Omental fat pad (tissue), 4 donors: Measurements from ENCODE around the gene KIRREL1. TPM values are rescaled to one million over a fixed set of nuclear protein-coding genes. Genes with fewer than 3 reads are reported as not detected.

ENCODE experiments used
- ATAC-seq: fragments of 150-250 bp; one replicate; pipeline ENCODE4 v1.9.1; 2016; ENCODE audit warnings: mild to moderate bottlenecking, moderate library complexity; ENCODE audit not compliant: low FRiP score
- DNase-seq: peaks from one replicate; pipeline ENCODE4 v3.0.0-alpha.2; 2019; ENCODE audit warnings: low spot score
- total RNA-seq, 4 donors: library from RNA; depleted of rRNA; stranded (reverse); fragments of >200 nt; gene quantifications; one replicate each; pipeline ENCODE4 v1.1.0, GENCODE V29; 2016
- TF ChIP-seq, protein P1 (sequence below), 3 donors: fragments of 450-650 bp; IDR thresholded peaks; one replicate each; pipeline ENCODE4 v1.5.1; 2016 to 2017; ENCODE audit warnings: antibody characterized with exemption in 3 of 3, mild to moderate bottlenecking in 3 of 3, moderate library complexity in 2 of 3

The KIRREL1 gene
- total RNA-seq, 4 donors from 2014 or later = 47.2 to 81.6 (median 61.6) TPM

DNA sequence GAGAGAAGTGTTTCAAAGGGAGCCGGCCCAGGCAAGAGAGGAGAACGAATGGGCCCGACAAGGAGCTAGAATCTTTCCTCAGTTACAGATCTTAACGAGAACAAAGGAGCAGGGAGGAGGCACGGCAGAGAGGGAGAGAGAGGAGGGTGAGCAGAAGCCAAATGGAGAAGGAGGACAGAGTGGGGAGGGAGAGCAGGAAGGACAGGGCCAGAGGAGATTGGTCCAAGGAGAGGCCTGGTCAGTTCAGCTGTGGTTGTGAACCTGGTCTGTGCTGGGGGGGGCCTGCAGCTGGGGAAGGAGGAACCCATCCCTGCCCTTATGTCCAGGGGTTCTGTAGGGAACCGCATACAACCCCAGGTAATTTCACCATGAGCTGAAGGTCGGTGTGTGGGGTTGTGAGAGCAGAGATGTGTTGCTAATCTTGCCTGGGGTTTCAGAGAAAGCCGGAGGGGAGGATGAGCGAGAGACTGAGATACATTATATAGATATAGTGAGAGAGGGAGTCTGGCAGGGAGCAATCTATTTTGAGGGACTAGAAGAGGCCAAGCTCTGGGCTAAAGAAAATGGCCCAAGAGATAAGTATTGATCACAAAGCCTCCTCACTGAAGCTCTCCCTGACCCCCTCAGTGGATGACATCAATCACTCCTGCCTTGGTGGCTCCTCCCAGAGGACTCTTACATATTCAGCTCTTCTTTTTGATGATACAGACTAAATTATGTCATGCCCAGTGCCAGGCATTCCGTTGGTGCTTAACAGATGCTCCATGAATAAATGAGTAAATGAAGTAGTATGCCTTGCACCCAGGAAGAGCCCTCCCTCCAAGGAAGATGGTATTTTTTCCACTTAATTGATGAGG lies 123.1 kb downstream of the KIRREL1 start:
- TF ChIP-seq, protein P1, sequence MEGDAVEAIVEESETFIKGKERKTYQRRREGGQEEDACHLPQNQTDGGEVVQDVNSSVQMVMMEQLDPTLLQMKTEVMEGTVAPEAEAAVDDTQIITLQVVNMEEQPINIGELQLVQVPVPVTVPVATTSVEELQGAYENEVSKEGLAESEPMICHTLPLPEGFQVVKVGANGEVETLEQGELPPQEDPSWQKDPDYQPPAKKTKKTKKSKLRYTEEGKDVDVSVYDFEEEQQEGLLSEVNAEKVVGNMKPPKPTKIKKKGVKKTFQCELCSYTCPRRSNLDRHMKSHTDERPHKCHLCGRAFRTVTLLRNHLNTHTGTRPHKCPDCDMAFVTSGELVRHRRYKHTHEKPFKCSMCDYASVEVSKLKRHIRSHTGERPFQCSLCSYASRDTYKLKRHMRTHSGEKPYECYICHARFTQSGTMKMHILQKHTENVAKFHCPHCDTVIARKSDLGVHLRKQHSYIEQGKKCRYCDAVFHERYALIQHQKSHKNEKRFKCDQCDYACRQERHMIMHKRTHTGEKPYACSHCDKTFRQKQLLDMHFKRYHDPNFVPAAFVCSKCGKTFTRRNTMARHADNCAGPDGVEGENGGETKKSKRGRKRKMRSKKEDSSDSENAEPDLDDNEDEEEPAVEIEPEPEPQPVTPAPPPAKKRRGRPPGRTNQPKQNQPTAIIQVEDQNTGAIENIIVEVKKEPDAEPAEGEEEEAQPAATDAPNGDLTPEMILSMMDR (IDR thresholded peaks at IDR 0.05) = no peak
- no peak for DNase-seq
- ATAC-seq = no peak

DNA sequence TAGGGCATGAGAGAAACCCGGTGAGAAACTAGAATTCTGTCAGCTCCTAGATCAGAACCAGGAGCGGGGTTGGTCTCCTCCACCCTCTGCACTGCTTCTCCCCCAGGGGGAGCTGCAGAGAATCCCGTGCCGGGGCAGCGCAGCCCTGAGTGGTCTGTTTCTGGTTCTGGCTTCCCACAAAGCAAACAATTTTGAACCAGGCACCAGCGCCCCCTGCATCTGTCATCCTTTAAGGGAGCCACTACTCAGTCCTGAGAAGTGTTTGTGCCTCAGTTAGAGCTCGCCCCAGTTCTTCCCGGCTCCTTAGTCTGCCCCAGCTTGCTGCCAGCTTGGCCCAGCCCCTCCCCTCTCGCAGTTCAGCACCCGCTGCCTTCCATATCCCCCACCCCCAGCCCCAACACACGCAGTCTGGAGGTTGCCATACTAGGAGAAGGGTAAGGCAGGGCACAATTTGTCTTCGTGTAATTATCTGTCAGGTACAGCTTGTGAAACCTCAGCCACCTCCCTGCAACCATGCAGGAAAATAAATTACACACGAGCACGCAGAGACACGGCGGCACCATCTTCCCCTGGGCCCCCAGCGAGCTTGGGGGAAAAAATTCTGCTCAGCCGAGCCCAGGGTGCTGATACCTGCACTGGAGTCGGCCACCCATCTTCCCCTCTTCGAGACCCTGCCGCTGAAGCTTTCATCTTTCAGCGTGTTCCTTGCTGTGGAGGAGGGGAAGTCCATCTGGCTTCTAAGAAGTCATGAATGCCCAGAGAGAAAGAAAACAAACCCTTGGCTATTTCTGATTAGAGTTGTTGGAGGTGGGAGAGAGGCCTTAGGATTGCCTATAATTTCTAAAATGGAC lies 124.6 kb downstream of the KIRREL1 start:
- ATAC-seq (peak; percentile 83), DNase-seq (no peak)
- TF ChIP-seq, protein P1 (IDR thresholded peaks at IDR 0.05) = no peak

DNA sequence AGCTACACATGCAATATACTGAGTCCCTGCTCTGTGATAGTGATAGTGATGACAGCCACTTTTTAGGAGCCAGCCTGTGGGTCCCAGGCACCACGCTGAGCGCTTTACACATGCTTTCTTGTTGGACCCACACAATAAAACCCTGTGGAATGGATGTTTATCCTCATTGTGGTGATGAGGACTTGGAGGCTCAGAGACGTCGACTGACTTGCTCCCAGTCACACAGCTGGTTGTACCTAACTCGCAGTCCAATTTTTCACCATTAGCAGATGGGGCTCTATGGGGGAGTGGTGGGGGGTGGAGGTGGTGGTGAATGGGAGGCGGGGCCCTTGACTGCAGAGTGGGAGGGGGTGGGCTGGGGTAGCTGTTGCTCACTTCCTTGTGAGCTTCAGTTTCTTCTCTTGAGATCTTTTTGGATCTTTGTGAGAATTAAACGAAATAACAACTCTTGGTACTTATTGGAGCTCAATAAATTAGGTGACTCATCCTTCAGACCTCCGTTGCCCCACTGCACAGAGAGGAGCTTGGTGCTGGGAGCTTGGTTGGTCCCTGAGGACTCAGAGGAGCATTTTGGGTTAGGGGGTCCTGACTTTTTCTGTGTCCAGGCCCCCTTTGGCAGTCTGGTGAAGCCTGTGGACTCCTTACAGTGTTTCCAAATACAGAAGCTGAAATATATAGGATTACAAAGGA lies 125.4 kb downstream of the KIRREL1 start:
- DNase-seq = no peak
- TF ChIP-seq, protein P1 (IDR thresholded peaks at IDR 0.05) = no peak

DNA sequence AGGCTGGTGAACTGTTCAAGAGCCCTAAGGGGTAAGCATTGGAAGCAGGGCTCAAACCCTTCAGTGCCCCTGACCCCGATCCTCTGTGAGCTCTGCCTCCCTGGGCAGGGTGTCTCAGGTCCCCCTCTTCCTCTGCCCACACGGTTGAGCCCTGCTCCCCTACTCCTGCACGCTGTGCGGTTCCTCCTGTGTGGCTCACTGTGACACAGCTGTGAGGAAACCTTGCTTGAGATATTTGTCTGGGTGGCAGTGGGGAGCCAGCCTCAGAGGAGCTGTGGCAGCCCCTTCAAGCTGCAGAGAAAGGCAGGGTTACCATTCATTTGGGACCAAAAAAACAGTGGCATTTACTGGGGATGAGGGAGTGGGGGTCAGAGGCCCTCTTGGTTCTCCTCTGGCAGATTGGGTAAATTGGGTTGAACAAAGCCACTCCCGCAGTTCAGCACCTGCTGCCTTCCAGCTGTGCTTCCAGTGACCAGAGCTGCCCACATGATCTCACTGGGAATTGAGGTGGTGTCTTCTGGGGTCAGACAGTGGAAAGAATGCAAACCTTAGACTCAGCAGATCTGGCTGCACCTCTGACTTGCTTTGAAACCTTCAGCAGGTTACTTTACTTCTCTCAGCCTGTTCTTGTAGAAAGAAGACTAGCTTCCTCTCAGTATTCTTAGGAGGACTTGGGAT lies 126.7 kb downstream of the KIRREL1 start:
- DNase-seq (no peak), ATAC-seq (no peak)
- TF ChIP-seq, protein P1 (IDR thresholded peaks at IDR 0.05) = no peak

More for the DNA sequence above, 125.4 kb downstream of the KIRREL1 start:
- ATAC-seq = no peak

DNA sequence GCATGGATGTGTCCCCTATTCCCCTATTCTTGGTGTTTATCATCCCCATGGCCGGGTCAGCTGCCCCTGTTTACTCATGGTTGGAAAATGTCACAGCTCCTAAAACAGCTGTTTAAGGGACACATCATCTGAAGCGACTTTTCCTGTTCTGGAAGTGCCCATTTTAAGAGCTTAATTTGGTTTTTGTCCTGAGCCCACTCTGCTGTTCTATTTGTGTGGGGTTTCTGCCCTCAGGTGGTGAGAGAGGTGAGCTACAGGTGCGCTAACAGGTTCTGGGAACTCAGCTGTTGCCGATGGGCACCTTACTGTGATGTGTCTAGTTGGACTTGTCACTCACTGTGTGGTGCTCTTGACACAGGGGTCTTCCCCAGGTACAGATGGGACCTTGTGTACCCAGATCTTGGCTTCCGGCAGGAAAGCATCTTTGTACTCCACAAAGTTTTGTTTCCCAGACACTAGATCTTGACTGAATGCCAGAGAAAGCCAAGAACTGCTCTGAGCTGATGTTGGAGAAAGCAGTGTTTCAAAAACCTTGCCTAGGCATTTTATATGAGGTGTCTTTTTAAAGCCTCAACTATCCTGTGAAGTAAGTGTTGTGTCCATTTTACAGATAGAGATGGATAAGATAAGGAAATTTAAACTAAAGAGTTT lies 128.3 kb downstream of the KIRREL1 start:
- TF ChIP-seq, protein P1 (IDR thresholded peaks at IDR 0.05) = no peak
- no peak for DNase-seq
- ATAC-seq = no peak

DNA sequence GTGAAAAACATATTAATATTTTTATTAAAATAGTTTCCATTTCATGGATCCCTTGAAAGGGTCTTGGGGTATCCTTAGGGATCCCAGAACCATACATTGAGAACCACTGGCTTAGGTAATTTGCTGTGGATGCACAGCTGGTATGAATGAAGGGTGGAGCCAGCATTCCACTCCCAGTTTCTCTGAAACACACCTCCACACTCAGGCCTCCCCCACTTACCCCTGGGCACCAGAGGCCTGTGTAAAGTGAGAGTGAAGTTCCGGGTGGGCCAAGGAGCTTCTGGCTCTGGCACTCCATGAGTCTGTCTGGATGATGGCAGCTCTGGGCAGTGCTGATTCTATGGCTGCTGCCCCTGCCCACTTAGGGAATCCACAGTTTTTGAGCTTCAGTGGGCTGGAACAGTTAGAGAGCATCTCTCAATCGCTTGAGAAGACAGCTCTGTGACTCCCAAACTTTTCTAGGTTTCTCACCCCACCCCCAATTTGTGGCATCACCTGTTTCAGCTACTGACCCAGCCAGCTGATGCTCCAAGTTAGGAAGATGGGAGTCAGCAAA lies 129.5 kb downstream of the KIRREL1 start:
- ATAC-seq (no peak), DNase-seq (no peak)
- TF ChIP-seq, protein P1 (IDR thresholded peaks at IDR 0.05) = no peak
